ENCODE measurements around the gene EXOC6.
A peak's percentile ranks its signal among the peaks of the same experiment; 100 is the strongest.

EXOC6 gene

GRCh38 chr10:93066544-93066913 is 218.2 kb downstream of the EXOC6 start:
- WGBS, 2 experiments (ENCODE audit: insufficient coverage in 2 of 2) = 27 to 32% methylated on average over 7 to 8 of the region's 11 CpGs
- Histone ChIP-seq H3K9me3 (ENCODE audit: control insufficient read depth, low read length) (no peaks in the 10 kb centered on the region), H3K27ac (ENCODE audit: low read depth, low read length, severe bottlenecking) (no peak overlapping the region), H3K4me3 (ENCODE audit: extremely low read depth, insufficient read depth, low read length, poor library complexity, severe bottlenecking) (no peak overlapping the region), H3K4me1 (ENCODE audit: control insufficient read depth, insufficient read depth, low read length, poor library complexity, severe bottlenecking) (peaks cover 19% of the 10 kb centered on the region), H3K36me3 (ENCODE audit: control insufficient read depth, insufficient read depth, low read length) (no peaks in the 10 kb centered on the region)

- Histone ChIP-seq H3K9me3 (ENCODE audit: control insufficient read depth, low read length) (no peaks in the 10 kb centered on the region), H3K36me3 (ENCODE audit: control insufficient read depth, insufficient read depth, low read length) (no peaks in the 10 kb centered on the region), H3K27ac (ENCODE audit: low read depth, low read length, severe bottlenecking) (no peak overlapping the region), H3K4me1 (ENCODE audit: control insufficient read depth, insufficient read depth, low read length, poor library complexity, severe bottlenecking) (peaks cover 16% of the 10 kb centered on the region), H3K4me3 (ENCODE audit: extremely low read depth, insufficient read depth, low read length, poor library complexity, severe bottlenecking) (no peak overlapping the region)
- WGBS, 2 experiments (ENCODE audit: insufficient coverage in 2 of 2) = 22 to 35% methylated on average over 16 to 17 of the region's 17 CpGs
These were observed 219.4 kb downstream of the EXOC6 start for GRCh38 chr10:93067443-93068365.

- H3K27ac ChIP-seq (ENCODE audit: low read depth, low read length, severe bottlenecking) = no peak overlapping the region
- no peaks in the 10 kb centered on the region for H3K9me3 ChIP-seq (ENCODE audit: control insufficient read depth, low read length)
- H3K36me3 ChIP-seq (ENCODE audit: control insufficient read depth, insufficient read depth, low read length) = no peaks in the 10 kb centered on the region
- H3K4me3 ChIP-seq (ENCODE audit: extremely low read depth, insufficient read depth, low read length, poor library complexity, severe bottlenecking) = no peak overlapping the region
- peaks cover 10% of the 10 kb centered on the region for H3K4me1 ChIP-seq (ENCODE audit: control insufficient read depth, insufficient read depth, low read length, poor library complexity, severe bottlenecking)
- 10 to 11% methylated on average over 61 to 70 of the region's 73 CpGs for WGBS, 2 experiments (ENCODE audit: insufficient coverage in 2 of 2)
These were observed 220.3 kb downstream of the EXOC6 start for GRCh38 chr10:93068411-93069244.

GRCh38 chr10:93069245-93069561 is 220.9 kb downstream of the EXOC6 start:
- peaks cover 10% of the 10 kb centered on the region for H3K4me1 ChIP-seq (ENCODE audit: control insufficient read depth, insufficient read depth, low read length, poor library complexity, severe bottlenecking)
- 62 to 65% methylated on average over 10 of the region's 10 CpGs for WGBS, 2 experiments (ENCODE audit: insufficient coverage in 2 of 2)
- H3K9me3 ChIP-seq (ENCODE audit: control insufficient read depth, low read length) = no peaks in the 10 kb centered on the region
- H3K36me3 ChIP-seq (ENCODE audit: control insufficient read depth, insufficient read depth, low read length) = no peaks in the 10 kb centered on the region
- H3K4me3 ChIP-seq (ENCODE audit: extremely low read depth, insufficient read depth, low read length, poor library complexity, severe bottlenecking) = no peak overlapping the region
- H3K27ac ChIP-seq (ENCODE audit: low read depth, low read length, severe bottlenecking) = no peak overlapping the region

GRCh38 chr10:93070378-93071176 is 222.3 kb downstream of the EXOC6 start:
- Histone ChIP-seq H3K4me3 (ENCODE audit: extremely low read depth, insufficient read depth, low read length, poor library complexity, severe bottlenecking) (no peak overlapping the region), H3K4me1 (ENCODE audit: control insufficient read depth, insufficient read depth, low read length, poor library complexity, severe bottlenecking) (peaks cover 13% of the 10 kb centered on the region), H3K9me3 (ENCODE audit: control insufficient read depth, low read length) (no peaks in the 10 kb centered on the region), H3K36me3 (ENCODE audit: control insufficient read depth, insufficient read depth, low read length) (no peaks in the 10 kb centered on the region), H3K27ac (ENCODE audit: low read depth, low read length, severe bottlenecking) (no peak overlapping the region)
- 63 to 64% methylated on average over 4 to 5 of the region's 5 CpGs for WGBS, 2 experiments (ENCODE audit: insufficient coverage in 2 of 2)

GRCh38 chr10:93071177-93071472 is 222.8 kb downstream of the EXOC6 start:
- H3K4me1 ChIP-seq (ENCODE audit: control insufficient read depth, insufficient read depth, low read length, poor library complexity, severe bottlenecking) = peaks cover 13% of the 10 kb centered on the region
- no peak overlapping the region for H3K4me3 ChIP-seq (ENCODE audit: extremely low read depth, insufficient read depth, low read length, poor library complexity, severe bottlenecking)
- 47 to 81% methylated on average over 2 to 5 of the region's 7 CpGs for WGBS, 2 experiments (ENCODE audit: insufficient coverage in 2 of 2)

GRCh38 chr10:93071674-93072224 is 223.4 kb downstream of the EXOC6 start:
- Histone ChIP-seq H3K27ac (ENCODE audit: low read depth, low read length, severe bottlenecking) (no peak overlapping the region), H3K4me3 (ENCODE audit: extremely low read depth, insufficient read depth, low read length, poor library complexity, severe bottlenecking) (peak overlapping the region; percentile 18)
- 1 to 2% methylated on average over 28 to 36 of the region's 37 CpGs for WGBS, 2 experiments (ENCODE audit: insufficient coverage in 2 of 2)

More at GRCh38 chr10:93071177-93071472, 222.8 kb downstream of the EXOC6 start:
- H3K9me3 ChIP-seq (ENCODE audit: control insufficient read depth, low read length) = no peaks in the 10 kb centered on the region
- no peak overlapping the region for H3K27ac ChIP-seq (ENCODE audit: low read depth, low read length, severe bottlenecking)
- no peaks in the 10 kb centered on the region for H3K36me3 ChIP-seq (ENCODE audit: control insufficient read depth, insufficient read depth, low read length)

GRCh38 chr10:93072225-93072712 is 223.9 kb downstream of the EXOC6 start:
- Histone ChIP-seq H3K4me1 (ENCODE audit: control insufficient read depth, insufficient read depth, low read length, poor library complexity, severe bottlenecking) (peaks cover 13% of the 10 kb centered on the region), H3K27ac (ENCODE audit: low read depth, low read length, severe bottlenecking) (no peak overlapping the region), H3K36me3 (ENCODE audit: control insufficient read depth, insufficient read depth, low read length) (no peaks in the 10 kb centered on the region), H3K9me3 (ENCODE audit: control insufficient read depth, low read length) (no peaks in the 10 kb centered on the region), H3K4me3 (ENCODE audit: extremely low read depth, insufficient read depth, low read length, poor library complexity, severe bottlenecking) (peak overlapping the region; percentile 18)
- 2 to 3% methylated on average over 23 to 24 of the region's 27 CpGs for WGBS, 2 experiments (ENCODE audit: insufficient coverage in 2 of 2)

More at GRCh38 chr10:93071674-93072224, 223.4 kb downstream of the EXOC6 start:
- no peaks in the 10 kb centered on the region for H3K9me3 ChIP-seq (ENCODE audit: control insufficient read depth, low read length)
- H3K36me3 ChIP-seq (ENCODE audit: control insufficient read depth, insufficient read depth, low read length) = no peaks in the 10 kb centered on the region
- peaks cover 13% of the 10 kb centered on the region for H3K4me1 ChIP-seq (ENCODE audit: control insufficient read depth, insufficient read depth, low read length, poor library complexity, severe bottlenecking)

- no peak overlapping the region for H3K27ac ChIP-seq (ENCODE audit: low read depth, low read length, severe bottlenecking)
- no peaks in the 10 kb centered on the region for H3K36me3 ChIP-seq (ENCODE audit: control insufficient read depth, insufficient read depth, low read length)
- WGBS, 2 experiments (ENCODE audit: insufficient coverage in 2 of 2) = 3 to 8% methylated on average over 26 to 29 of the region's 34 CpGs
- H3K4me1 ChIP-seq (ENCODE audit: control insufficient read depth, insufficient read depth, low read length, poor library complexity, severe bottlenecking) = peaks cover 13% of the 10 kb centered on the region
- H3K9me3 ChIP-seq (ENCODE audit: control insufficient read depth, low read length) = no peaks in the 10 kb centered on the region
- H3K4me3 ChIP-seq (ENCODE audit: extremely low read depth, insufficient read depth, low read length, poor library complexity, severe bottlenecking) = peak overlapping the region; percentile 18
These were observed 224.6 kb downstream of the EXOC6 start for GRCh38 chr10:93072713-93073538.

Measured in mesodermal cell (in vitro differentiated cells).